ENCODE results near the gene PHKB. TPM values are rescaled to one million over a fixed set of nuclear protein-coding genes. Genes with fewer than 3 reads are reported as not detected.

PHKB gene
- total RNA-seq, 1 donor from 2014 or later: 94.2 TPM

DNA sequence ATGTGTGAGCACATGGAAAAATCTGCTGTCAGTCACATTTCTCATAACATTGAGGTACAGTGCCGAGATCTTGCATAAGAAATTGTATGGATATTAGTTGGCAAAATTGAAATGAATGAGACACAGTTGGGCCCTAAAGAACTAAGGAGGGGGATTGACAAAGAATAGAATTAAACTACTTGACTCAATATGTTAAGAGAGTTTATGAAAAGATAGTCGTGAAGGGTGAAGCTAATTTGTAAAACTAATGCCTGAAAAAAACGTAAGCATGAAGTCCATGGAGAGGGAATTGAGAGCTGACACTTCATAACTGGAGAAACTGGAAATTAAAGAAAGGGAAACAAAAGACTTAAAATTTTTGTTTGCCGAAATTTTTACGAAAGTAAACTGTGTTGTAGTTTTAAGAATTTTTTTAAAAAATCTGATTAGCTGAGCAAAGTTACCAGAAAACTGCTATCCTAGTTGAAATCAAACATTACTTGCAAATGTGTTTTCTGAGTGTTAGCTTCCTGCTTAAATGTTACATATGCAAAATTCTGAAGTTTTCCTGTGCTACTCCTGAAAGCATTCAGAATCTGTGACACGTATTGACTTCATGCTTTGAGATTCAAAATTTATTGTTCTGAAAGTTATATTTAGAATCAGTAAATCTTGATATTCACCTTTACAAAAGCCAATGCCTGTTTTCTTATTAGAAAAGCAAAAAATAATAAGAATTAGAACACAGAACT, 239.9 kb downstream of the PHKB start:
- intact Hi-C loops (cut with DNase I): no loop called here
- ATAC-seq (no peak), DNase-seq (ENCODE audit: low spot score) (no peak)

DNA sequence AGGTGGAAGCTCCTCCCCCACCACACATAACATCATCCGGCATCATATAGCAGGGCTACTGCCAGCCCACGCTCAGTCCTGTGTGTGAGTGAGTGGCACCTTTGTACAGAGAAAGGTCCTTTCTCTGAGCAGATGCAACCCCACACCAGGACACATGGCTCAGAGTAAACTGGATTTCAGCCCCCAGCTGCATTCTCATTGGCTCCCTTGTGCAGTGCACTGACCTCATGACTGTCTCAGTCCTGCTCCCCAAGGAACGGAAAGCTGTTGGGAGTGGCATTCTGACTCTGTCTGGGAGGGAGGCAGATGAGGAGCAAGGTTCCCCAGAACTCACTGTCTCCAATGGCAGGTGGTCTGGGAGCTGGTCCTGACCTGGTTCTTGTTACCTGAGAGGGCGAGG, 244.1 kb downstream of the PHKB start:
- intact Hi-C loops (cut with DNase I): no loop called here
- ATAC-seq: no peak
- no peak for DNase-seq (ENCODE audit: low spot score)

DNA sequence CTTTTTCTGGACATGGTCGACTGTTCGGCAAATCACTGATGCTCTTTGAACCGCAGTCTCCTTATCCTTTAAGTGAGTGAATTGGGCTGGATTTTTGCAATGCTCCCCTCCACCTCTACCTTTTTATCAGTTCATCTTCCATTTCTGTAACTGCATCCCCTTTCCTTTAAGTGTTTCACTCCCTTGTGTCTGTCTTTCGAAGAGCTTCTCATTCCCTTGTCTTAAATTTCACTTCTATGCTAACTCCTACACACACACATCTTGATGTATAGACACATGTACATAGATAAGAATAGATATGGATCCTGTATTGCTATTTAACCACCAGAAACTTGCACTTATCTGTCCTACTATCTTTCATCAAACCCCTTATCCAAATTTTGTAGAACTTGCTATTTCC, 250.7 kb downstream of the PHKB start:
- ATAC-seq: no peak
- intact Hi-C loops (cut with DNase I): no loop called here
- DNase-seq (ENCODE audit: low spot score): no peak

DNA sequence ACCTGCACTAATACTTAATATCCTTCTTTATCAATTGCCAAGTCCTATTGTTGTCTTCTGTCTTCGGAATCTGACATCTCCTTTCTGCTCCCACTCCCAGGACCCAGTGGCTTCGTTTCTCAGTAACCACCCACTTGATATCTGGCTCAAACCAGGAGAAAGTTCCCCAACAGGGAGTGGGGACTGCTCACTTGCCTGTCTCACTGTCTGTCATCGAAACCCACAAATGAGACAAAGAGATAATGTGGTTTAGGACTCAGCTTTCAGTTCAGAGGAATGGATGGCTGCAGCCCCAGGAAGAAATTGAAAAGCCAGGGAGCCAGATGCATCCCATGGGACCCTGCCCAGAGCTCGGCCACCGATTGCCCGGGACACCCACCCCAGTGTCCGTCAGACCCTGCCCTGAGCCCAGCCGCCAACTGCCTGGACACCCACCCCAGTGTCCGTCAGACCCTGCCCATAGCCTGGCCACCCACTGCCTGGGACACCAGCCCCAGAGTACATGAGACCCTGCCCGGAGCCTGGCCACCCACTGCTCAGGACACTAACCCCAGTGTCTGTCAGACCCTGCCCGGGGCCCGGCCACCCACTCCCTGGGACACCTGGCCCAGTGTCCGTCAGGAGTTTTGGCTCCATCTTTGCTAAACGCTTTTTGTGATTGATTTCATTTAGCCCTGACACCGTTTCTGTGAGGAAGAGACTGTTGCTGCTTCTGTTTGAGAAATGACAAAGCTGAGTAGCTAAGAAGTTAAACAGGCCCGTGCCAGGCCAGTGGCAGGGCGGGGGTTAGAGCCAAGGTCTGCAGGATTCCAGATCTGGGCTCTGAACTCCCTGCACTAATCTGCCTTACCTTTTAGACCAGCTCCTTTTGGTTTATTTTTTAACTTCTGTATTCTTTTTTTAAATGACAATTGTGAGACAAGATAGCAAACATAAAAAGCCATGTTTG, 251.4 kb downstream of the PHKB start:
- DNase-seq (ENCODE audit: low spot score): no peak
- intact Hi-C loops (cut with DNase I): no loop called here
- ATAC-seq: no peak

DNA sequence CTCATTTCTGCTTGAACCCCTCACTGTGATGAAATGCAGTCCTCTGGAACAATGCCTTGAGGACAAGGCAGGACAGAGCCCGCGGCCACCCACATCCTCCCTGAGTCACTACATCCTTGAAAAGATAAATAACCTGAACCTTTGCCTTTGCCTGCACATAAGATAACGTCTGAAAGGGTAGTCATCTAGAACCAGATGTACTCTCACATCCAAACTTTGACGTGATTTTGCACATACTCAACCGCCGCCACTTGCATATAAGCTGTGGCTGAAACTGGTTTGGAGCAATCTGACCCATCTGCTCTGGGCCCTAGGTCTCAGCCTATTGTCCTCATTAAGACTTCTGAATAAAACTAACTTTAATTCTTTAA, 252.1 kb downstream of the PHKB start:
- intact Hi-C loops (cut with DNase I): no loop called here
- DNase-seq (ENCODE audit: low spot score): no peak
- no peak for ATAC-seq

DNA sequence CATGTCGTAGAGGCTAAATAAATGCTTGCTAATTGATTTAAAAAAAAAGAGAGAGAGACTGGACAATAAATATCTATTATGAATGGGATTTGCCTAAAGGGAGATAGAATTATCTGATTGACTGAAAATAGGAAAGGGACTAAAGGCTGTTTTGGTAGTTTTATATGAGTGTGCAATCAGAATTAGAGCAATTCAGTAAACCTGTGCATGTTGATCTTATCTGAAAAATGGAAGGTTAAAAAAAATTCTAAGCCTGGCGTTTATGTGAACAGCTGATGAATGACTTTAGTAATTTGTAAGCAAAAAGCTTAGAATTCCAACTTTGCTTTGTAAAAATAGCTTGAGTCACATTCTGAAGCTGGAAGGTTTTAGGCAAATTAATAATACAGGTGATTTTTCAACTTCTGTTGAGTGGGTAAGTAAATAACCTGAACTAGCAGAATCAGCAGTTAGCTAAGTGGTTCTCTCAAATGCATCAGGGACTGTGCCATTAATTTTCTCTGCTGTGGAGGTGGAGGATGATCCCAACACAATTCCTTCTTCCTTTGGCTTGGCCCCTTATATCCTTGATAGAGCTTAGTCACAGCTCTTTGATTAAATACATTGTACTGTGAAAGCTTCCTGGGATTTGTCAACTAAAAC, 254.4 kb downstream of the PHKB start:
- intact Hi-C loops (cut with DNase I): no loop called here
- no peak for DNase-seq (ENCODE audit: low spot score)
- no peak for ATAC-seq

DNA sequence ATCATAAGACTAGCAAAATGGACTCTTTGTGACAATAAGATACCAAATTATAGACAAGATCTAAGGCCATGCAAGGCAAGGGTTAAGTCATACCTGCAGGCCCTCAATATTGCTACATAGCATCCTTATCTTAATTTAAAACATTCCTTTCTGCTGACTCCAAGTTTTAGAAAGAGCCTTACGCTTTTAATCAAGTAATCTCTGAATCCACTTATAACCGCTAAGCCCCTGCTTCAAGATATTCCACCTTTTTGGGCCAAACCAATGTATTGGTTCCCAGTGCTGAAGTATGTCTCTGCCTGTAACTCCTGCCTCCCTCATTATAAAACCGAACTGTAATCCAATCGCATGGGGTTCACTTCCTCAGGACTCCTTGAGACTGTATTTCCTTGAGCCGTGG, 255.4 kb downstream of the PHKB start:
- ATAC-seq (no peak), DNase-seq (ENCODE audit: low spot score) (no peak)
- intact Hi-C loops (cut with DNase I): no loop called here

DNA sequence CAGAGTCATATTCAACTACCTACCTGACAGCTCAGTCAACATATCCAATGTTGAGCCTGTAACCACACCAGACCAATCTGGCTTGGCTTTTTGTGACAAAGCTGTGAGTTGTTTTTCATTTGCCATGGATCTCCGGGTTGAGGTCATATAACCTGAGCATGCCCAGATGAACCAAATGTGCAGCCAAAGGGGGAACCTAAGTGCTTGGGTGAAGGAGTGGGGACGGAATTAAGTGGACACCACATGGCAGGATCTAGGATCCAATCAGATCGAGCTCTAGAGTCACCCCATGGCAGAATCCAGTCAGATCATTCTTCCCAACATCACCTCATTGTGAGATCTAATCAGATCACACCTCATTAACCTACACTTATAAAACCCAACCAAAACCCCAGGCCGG, 258.6 kb downstream of the PHKB start:
- no peak for DNase-seq (ENCODE audit: low spot score)
- intact Hi-C loops (cut with DNase I): no loop called here
- no peak for ATAC-seq

DNA sequence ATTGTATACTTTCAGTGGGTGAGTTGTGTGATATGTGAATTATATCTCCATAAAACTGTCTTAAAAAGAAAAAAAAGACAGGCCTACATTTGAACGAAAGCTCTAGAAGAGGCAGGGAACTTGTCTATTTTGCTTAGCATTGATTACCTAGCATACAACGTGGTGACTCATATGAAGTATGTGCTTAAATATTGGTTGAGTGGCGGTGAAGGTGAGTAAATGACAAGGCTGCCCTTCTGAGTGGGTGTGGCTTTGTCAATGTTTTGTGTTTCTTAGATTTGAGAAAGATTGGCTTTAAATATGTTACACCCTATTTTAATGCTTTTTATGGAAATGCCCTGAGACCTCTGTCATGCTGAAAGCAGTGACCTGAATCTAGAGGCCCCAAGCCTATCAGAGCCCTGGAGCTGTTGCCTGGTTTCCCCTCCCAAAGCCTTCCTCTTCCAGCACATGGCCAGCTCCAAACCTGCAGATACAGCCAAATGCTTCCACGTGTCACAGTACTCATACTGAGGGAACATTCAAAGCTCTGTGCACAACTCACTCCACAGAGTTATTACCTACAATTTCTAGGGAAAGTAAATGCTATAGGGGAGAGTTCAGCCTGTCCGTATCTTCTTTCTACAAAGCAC, 260.0 kb downstream of the PHKB start:
- intact Hi-C loops (cut with DNase I): no loop called here
- DNase-seq (ENCODE audit: low spot score) (no peak), ATAC-seq (no peak)

DNA sequence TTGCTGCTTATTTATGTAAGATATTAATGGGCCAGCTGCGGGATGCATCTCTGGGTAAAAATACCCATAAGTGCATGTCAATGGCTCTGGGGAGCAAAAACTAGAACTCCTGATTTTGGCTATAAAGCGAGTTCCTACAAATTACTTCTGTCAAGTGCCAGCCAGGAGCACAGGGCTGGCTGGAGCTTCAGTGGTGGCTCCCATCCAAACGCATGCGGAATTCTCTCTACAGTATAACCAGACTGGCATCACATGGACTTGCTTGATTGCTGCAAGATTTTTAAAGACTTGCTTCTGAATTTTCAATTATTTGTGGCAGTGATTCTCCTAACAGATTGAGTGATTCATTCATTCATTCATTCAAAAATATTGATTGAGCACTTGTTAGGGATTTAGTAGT, 260.9 kb downstream of the PHKB start:
- ATAC-seq (no peak), DNase-seq (ENCODE audit: low spot score) (no peak)
- intact Hi-C loops (cut with DNase I): no loop called here

DNA sequence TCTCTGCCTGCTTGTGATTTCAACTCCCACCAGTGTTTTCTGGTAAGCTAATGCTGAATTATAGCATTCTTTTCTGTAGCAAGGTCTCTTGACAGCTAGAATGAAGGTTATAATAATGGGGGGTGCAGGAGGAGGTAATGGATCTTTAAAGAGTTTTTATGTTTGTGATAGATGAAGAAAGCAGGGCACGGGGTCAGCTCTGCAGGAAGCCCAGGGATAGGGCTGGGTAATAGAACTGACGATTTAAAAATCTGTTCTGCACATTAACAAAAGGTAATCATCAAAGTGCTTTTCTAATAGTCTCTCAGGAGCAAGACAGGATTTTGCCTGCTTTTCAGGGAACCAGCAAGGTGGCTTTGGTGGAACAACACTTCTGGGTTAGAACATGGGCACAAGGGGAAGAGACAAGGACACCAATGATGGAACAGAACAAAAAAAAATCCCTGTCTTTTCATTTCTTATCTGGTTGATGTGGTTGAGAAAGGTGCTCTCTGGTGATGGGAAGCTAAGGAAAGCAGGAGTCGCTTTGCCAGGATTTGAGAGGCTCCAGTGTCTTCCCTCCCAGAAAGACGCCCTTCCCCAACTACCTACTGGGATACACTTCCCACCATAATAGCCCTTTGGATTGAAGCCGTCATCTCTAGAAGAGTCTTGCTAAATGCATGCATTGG, 263.1 kb downstream of the PHKB start:
- ATAC-seq (no peak), DNase-seq (ENCODE audit: low spot score) (no peak)
- intact Hi-C loops (cut with DNase I): no loop called here

DNA sequence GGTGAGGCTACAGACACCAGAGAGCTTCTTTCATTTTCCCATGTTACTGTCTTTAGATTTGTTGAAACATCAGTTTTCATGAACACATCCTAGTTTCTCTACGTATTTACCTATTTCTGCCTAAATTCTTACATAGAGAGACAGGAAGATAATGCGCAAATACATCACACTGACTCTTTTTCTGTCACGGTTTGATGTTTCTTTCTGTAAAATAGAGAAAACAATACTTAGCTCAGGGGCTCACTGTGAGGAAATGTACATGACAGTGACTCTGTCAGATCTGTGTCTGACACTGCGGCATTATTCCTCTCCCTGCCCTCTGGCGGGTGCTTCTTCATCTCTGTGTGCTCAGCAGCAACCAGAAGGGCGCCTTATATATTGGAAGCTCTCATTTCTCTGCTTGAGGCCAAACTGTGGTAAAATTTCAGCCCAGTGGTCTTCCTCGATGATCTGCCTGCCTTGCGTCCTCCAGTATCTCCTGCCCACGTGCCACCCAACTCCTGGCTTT, 264.1 kb downstream of the PHKB start:
- DNase-seq (ENCODE audit: low spot score) (no peak), ATAC-seq (no peak)
- intact Hi-C loops (cut with DNase I): no loop called here

DNA sequence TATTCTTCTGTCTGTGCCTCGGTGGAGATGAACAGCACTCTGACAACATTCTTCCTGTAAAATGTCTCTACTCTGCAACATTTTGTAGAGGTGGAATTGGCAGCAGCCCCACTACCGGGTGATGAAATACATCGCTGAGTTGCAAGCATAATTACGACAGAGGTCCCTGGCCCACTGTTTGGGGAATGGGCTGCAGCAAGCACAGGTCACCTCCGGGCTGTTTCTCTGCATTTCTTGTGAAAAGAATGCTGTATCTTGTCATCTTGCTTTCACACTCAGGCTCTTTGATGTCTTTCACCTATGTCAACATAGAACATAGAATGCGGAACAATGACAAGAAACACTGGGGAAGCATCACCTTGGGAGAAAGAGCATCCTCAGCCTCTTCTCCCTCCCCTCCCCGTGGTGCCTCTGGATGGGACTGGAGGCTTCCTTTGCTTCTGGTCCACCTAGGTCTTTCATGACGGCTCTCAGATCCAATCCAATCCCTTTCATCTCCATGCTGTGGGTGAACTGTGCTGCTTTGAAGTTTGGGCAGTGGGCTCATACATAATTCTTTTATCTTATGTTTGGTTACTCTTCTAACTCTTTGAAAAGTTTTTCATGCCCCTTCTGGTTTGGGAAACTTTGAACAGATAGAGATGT, 265.0 kb downstream of the PHKB start:
- DNase-seq (ENCODE audit: low spot score) (no peak), ATAC-seq (no peak)
- intact Hi-C loops (cut with DNase I): no loop called here

DNA sequence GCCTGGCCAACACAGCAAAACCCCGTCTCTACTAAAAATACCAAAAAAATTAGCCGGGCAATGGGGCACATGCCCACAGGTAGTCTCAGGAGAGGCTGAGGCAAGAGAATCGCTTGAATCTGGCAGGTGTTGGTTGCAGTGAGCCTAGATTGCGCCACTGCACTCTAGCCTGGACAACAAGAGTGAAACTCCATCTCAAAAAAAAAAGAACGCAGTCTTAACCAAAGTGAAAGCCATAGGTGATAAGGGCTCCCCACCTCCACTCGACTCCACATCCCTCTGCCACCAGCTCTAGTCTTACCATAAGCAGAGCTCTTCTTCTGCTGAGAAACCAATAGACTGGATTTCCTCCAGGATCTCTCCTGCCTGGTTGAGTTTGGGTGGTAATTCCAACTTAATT, 266.0 kb downstream of the PHKB start:
- DNase-seq (ENCODE audit: low spot score): no peak
- intact Hi-C loops (cut with DNase I): no loop called here
- ATAC-seq: no peak

DNA sequence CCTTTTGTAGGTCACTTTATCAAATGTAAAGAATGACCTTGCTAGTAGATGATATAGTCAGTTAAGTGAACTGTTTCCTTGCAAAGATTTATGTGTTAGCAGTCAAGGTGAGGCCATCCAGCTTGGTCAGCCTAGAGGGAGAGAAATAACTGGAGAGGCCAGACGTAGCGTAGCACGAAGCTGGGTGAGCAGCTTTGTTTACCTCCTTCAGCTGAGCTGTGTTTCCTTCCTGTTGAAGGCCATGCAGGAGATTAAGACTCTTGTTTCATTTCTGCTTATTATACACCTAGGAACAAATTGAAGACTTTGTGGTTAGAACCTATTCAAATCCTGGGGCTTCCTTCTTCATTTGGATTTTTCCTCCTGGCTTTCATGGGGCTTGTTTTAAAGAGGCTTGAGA, 267.1 kb downstream of the PHKB start:
- ATAC-seq (no peak), DNase-seq (ENCODE audit: low spot score) (no peak)
- intact Hi-C loops (cut with DNase I): no loop called here

DNA sequence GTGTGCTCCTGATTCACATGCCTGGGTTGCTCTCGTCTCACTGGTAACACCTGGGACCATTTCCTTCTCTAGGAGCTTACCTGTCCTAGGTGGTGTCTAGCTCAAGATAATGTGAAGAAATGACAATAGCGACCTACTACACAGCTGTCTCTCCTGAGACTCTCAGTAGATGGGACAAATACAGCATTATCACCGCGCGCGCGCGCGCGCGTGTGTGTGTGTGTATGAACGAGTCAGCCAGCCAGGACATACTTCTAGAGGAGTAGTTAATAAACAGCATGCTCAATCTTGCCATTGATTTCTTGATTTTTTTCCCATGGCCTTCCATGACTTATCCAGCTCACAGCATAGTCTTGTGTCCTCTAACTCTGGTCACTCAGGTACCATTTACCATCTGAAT, 268.6 kb downstream of the PHKB start:
- no peak for DNase-seq (ENCODE audit: low spot score)
- ATAC-seq: no peak
- intact Hi-C loops (cut with DNase I): no loop called here

DNA sequence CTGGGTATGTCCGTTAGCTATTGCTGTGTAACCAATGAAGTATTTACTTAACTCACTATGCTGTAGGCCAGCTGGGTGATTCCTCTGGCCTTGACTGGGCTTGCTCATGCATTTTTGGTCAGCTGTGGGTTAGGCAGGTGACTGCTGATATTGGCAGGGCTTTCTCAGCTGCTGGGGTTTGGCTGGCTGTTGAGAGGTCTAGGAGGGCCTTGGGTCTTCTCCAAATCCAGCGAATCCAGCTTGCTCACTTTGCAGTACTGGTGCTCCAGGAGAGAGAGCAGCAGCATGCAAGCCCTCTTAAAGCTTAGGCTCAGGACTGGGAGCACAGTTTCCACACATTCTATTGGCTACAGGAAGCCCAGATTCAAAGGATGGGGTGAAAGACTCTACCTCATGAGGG, 270.1 kb downstream of the PHKB start:
- ATAC-seq (no peak), DNase-seq (ENCODE audit: low spot score) (no peak)

DNA sequence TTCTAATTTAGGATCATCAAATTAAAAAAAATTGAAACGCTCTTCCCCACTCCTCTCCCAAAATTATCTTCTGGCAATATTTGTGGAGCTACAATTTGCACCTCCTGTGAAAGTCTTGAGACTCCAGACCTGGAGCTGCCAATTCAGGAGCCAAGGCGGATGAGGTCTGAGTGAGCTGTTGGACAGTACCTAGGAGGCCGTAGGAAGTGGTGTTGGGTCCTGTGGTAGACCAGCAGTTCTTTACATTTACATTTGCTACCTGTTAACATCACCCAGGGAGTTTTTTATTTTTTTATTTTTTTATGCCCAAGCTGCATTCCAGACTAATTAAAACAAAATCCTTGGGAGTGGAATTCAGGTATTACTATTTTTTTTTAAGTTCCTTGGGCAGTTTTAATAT, 271.0 kb downstream of the PHKB start:
- intact Hi-C loops (cut with DNase I): no loop called here
- ATAC-seq (no peak), DNase-seq (ENCODE audit: low spot score) (no peak)

More for the DNA sequence above, 270.1 kb downstream of the PHKB start:
- intact Hi-C loops (cut with DNase I): no loop called here
